ENCODE data around the gene DUSP9. TPM values are rescaled to one million over a fixed set of nuclear protein-coding genes. Genes with fewer than 3 reads are reported as not detected.
"Not testable (repeated sequence)": the region's sequence is repeated elsewhere in the genome, so short reads cannot be mapped to it uniquely, and the experiment has no call there.

Gene DUSP9
- polyA plus RNA-seq, 3 donors = 38.3 to 51.9 (median 46.8) TPM

DNA sequence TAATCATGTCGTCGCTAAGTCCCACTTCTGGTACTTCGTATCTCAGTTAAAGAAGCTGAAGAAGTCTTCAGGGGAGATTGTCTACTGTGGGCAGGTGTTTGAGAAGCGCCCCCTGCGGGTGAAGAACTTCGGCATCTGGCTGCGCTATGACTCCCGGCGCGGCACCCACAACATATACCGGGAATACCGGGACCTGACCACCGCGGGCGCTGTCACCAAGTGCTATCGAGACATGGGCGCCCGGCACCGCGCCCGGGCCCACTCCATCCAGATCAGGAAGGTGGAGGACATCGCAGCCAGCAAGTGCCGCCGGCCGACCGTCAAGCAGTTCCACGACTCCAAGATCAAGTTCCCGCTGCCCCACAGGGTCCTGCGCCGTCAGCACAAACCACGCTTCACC lies 15.3 kb downstream of the DUSP9 start:
- no peak for DNase-seq (ENCODE audit: extremely low read depth in 1 of 11, low read depth in 9 of 11, low spot score in 4 of 11)

DNA sequence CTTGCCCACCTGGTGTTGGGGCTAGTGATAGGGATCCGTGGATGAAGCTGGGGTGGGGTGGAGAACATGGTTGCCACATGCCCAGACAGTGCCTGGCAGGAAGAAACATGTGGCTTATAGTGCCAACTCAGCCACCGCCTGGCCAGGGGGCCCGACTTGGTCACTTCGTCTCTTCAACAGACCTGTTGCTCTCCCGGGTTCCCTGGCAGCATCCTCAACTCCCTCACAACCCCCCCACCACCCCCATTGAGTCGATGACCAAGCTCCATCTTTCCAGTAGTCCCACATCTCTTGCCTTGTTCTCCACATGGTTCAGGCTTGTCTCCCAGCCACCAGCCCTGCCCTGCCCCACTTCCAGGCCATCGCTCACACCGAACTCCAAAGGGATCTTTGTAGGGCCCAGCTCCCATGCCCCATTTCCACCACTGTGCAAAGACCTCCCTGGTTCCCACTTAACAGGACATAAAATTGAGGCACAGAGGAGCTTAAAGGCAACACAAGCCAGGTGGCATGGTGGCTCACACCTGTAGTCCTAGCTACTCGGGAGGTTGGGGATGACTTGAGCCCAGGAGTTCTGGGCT lies 18.8 kb downstream of the DUSP9 start:
- DNase-seq (ENCODE audit: extremely low read depth in 1 of 11, low read depth in 9 of 11, low spot score in 4 of 11) = no peak

DNA sequence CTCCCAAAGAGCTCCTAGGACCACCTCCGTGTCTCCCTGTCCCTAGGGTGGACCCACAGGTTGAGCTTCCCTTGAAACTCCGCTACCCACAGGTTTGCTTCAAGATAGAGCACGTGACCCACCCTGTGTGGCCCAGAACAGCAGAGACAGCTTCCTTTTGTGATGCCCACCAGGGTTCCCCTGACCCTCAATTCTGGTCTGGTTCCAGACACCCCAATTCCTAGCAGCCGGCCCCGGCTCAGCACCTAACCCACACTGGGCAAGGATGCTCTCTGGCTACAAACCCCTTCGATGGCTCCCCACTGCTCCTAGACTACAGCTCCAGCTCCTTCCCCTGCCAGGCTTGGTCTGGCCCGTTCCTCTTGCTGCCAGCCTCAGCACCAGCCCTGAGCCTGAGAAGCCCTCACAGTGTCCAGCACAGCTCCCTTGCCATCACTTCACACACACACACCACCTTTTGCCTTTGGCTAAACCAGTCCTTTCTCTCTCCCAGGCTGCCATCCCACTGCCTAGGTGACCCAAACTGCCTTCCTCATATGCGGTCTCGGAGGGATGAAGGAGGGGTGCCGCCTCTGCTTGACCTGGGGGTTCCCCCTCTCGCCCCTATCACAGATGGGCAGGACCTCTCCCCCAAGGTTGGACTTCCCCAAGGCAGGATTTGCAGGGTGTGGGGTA lies 20.4 kb downstream of the DUSP9 start:
- DNase-seq (ENCODE audit: extremely low read depth in 1 of 11, low read depth in 9 of 11, low spot score in 4 of 11) = no peak

DNA sequence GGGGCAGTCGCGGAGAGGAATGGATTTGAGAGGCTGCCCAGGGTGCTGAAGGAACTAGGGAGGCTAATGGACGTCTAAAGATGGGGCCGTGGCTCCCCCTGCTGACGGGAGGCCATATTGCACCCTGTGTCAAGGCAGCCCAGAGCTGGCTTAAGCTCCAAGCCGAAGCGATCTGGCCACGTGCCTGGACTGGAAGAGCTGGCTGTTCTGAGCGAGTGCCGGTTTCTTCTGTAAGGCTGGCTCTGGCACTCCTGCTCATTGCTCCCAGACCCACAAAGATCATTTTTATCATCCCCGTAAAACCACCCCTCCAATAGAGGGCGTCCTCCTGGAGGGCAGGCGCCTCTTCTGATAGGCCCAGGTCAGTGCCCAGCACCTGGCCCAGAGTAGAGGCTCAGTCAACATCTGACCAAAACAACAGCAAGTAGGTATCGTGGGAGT lies 21.0 kb downstream of the DUSP9 start:
- DNase-seq (ENCODE audit: extremely low read depth in 1 of 11, low read depth in 9 of 11, low spot score in 4 of 11) = peak in 8 of 11 donors; percentile 59 to 78 (median 68)

DNA sequence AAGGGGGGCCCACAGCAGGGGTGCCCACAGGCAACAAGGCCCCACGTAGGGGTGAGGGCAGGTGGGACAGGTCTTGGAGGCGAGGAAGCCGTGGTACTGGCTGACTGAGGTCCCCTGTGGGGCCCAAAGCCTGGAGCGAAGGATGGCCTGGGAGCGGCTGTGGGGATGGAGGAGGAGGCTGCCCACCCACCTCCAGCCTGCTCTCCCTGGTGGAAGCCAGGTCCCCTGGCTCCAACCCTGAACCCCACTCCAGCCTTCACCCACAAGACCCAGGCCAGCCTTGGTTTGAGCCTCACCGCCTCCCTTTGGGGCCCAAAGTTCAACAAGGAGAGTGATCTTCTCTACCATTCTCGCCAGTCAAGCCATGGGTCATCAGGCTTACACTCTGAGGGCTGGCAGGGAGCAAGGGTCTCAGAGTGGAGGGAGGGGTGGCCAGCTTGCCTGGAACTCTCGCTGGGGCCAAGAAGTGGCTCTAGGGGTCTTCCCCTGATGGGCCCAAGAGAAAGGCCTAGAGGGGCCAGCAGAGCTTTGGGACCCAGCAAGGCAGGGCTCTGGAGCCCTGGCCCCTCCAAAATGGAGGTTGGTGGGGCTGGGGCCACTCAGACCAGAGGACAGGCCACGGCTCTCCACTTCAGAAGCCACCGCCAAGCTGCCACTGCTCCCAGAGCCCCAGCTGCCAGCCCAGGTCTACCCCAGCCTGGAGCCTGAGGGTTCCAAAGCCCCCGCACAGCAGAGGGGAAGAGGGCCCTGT lies 21.6 kb downstream of the DUSP9 start:
- DNase-seq (ENCODE audit: extremely low read depth in 1 of 11, low read depth in 9 of 11, low spot score in 4 of 11) = no peak

DNA sequence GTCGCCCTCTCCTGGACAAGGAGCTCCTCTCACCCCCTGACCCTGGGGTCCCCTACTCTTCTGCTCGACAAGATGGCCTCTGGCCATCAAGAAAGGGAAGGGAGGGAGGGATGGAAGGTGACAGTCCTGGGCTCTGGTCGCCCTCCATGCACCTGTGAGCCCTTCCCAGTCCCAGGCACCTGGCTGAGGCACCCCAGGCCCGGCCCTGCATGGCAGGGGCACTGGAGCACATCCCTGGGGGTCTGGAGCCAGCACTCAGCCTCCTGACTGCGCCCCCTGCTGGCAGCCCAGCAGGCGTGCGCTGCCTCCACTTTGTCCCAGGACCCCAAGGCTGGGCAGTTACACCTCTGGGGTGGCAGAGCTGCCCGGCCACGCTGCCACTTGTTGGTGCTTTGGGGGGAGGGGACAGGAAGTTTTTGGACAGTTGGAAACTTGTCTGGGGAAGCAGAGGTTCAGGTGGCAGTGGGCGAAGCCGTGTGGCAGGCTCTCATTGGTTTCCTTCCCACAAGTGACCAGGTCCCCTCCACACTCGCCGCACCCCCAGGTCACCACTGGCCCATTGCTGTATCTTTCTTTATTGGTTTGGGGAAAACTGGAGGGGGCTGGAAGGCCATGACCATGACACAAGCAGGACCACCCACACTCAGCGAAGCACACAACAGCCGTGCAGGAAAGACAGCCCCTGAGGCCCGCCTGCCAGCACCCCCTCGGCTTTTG lies 22.3 kb downstream of the DUSP9 start:
- DNase-seq (ENCODE audit: extremely low read depth in 1 of 11, low read depth in 9 of 11, low spot score in 4 of 11) = no peak

DNA sequence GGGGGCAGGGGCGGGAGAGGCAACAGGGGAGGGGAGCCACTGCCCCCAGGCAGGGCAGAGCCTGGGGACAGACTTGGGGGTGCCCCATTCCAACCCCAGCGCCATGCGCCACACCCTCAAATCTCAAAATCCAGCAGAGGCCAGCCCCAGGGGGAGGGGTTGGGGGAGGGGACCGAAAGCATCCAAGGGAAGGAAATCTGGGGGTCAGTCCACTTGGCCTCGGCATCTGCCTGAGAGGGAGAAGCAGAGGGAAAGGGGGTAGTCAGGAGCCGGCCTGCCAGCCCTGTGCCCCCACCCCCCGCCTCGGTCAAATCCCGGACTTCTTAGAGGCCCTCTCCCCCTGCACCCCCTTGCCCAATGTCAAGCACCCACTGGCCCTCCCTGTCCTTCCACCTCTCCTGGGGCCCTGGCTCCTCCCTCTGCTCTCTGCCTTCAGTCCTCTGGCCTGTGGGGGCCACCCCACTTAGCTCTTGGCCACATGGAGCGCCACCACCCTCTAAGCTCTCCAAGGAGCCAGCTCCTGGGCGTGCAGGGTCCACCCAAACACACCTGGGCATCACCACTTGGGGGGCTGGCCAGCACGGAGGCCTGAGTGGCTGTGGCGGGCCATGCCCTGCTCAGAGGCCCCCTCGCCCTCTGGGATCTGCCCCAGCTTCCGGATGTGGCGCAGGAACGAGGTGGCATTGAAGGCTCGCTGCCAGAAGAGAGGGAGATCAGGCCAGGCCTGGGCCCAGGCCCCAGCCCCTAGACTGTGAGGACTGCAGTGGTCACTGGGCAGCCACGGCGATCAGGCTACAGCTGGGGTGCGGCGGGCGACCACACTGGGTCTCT lies 23.1 kb downstream of the DUSP9 start:
- no peak for DNase-seq (ENCODE audit: extremely low read depth in 1 of 11, low read depth in 9 of 11, low spot score in 4 of 11)

DNA sequence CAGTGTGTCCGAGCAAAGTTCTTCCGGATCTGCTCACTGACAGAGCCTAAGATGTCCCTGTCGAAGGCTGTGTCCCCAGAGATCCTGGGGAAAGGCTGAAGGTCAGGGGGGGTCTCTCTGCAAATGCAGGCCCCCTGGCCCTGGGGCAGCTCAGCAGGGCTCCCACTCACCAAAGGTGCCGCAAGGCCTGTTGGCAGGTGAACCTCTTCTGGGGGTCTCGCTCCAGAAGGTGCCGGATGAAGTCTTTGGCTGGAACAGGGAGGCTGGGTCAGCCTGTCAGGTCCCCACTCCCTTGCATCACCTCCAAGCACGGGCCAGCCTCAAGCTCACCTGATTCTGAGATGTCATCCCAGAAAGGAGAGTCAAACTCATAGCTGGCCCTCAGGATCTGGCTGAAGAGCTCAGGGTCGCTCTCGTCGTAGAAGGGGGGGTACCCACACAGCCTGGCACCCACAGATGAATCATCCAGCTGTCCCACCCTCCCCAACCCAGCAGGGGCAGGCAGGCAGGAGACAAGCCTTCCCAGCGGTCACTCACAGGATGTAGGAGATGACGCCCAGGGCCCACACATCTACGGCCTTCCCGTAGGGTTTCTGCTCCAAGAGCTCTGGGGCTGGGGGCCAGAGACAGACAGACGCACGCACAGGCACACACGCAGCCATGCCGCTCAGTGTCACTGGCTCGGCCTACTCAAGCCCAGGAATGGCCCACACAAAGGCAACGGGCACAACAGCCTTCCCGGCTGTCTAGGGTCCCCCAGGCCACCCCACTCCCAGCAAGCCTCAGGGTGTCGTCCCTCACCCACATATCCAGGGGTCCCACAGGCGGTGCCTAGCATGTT lies 24.0 kb downstream of the DUSP9 start:
- no peak for DNase-seq (ENCODE audit: extremely low read depth in 1 of 11, low read depth in 9 of 11, low spot score in 4 of 11)

DNA sequence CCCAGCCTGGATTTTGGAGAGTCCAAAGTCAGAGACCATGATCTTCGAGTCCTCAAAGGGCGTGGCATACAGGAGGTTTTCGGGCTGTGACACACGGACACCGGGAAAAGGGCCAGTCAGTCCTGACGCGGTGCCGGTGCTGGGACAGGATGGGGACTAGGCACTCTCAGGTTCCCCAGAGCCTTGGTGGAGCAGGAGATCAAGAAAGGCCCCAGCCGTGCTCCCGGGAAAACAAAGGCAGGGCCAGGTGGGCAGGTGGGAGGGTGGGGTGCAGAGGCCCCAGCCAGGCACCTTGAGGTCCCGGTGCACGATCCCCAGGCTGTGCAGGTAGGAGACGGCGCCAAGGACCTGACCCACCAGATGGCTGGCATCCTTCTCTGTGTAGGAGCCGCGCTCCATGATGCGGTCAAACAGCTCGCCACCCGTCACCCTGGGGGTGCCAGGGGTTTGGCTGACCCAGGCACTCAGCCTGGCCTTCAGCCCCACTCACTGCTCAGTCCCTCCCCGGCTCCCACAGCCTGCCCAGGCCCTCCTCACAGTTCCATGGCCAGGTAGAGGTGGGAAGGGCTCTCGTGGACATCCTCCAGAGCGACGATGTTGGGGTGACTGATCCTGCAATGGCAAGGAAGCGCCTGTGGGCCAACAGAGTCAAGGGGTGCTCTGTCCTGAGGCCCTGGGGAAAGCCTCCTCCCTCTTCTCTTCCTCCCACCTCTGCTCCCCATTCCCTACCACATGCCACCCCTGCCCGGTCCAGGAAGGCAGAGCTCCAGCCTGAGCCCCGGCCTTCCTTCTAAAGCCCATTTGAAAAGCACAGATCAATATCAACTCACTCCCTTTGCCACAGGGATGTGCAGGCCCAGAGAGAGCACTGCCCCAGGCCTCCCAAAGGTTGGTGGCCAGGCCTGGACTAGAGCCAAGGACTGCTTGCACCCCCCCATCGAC lies 24.9 kb downstream of the DUSP9 start:
- no peak for DNase-seq (ENCODE audit: extremely low read depth in 1 of 11, low read depth in 9 of 11, low spot score in 4 of 11)

DNA sequence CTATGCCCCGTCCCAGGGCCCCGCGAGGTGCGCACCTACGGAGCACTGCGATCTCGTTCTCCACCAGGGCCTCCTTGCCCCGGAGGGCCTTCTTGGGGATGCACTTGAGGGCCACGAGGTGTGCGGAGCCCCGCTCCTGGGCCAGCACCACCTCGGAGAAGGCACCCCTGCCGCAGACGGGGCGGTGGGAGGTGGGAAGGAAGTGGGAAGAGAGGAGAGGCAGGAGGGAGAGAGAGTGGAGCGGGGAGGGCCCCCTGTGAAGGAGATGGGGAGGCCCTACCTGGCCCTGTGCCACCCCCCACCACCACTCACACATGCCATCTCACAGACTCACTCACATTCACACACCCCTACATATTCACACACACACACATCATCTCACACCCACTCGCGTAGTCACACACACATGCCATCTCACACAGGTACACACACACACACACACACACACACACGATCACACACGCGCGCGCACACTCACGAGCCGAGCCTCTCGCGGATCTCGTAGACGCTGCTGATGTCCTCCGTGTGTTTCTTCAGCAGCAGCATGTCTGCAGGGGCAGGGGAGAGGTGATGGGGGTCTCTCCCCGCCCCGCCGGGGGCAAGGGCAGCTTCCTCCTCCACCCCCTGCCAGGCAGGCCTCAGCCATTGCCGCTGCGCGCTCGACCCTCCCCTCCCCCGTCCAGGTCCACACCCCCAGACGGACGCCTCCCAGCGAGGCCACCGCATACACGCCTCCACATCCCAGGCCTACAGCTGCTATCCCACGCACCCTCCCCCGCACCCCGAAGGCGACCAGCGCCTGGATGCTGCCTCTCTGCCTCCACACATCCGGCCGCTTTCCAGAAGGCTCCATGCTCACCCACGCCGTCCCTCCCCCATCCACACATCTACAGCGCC lies 25.8 kb downstream of the DUSP9 start:
- no peak for DNase-seq (ENCODE audit: extremely low read depth in 1 of 11, low read depth in 9 of 11, low spot score in 4 of 11)

DNA sequence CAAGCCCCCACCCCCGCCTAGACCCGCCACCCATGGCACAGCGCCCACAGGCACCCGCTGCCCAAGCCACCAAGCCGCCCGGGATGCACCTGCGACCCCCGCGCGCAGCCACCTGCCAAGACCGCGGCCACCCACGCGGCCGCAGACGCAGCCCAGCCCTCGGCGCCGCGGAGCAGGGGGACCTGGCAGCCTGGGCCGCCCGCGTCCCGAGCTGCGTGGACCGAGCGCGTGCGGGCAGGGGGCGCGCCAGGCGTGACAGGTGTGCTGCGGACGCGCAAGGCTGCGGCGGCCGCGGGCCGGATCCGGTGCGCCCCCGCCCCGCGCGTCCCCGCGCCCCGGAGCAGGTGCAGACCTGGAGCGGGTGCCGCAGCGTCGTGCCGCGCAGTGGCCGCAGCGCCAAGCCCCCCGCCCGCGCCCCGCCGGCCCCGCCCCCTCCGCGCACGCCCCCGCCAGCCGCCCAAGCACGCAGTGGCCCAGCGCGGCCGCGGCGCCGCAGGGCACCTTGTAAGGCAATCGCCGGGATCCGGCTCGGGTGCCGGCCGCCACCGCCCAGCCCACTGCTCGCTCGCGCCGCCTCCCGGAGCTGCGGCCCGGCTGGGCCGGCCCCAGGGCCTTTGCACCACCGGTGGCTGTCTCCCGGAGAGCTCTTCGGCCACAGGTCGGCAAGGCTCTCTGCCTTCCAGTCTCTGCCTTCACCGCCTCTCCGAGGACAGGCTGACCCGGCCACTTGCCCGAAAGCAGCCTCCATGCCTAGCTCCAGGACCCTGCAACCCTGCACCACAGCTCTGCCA lies 26.6 kb downstream of the DUSP9 start, which contains the start of gene PNCK:
Gene PNCK, minus strand, starts transcription at position 386 of the 791 bp plus-strand sequence. CDS start 737 bp downstream, outside the sequence.
- no peak for DNase-seq (ENCODE audit: extremely low read depth in 1 of 11, low read depth in 9 of 11, low spot score in 4 of 11)

DNA sequence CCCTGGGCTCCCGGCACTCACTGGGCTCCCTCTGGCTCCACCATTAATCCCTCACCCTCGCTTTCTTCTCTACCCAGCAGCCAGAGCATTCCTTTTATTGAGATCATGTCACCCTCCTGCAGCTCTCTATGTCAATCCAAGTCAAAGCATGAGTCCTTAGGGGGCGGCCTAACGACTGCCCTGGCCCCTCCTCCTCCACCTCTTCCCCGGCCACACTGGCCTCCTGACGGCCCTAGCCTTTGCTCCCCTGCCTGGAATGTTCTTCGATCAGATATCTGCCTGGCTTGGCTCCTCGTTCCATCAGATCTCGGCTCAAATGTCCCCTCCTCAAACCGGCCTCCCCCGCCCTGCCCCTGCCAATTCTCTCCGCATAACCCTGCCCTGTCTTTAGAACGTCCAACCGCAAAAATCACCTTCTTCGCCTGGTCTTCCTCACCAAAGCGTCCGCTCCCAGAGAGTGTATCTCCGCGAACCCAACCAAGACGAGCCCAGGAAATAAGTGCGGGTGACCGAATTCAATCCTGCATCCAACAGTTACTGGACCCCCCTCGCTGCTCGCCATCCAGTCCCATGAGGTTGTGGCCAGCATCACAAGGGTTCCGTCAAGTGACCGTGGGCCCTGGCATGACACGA lies 27.3 kb downstream of the DUSP9 start:
- no peak for DNase-seq (ENCODE audit: extremely low read depth in 1 of 11, low read depth in 9 of 11, low spot score in 4 of 11)

DNA sequence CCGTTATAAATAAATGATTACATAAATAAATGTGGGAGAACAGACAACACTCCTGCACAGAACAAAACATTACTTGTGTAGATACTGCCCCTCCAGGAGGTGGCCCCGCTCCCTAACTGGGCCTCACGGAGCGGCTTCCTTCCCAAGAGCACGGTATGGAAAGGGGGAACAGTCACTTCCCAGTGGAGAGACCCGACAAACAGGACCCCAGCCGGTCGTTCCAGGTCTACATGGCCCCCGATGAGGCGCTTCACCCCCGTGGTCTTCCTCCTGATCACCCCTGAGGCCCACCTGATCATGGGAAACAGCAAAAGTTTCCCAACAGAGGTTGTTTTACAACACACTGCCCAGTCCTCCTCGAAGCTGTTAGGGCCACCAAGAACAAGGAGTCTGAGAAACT lies 34.2 kb downstream of the DUSP9 start:
- DNase-seq (ENCODE audit: extremely low read depth in 1 of 11, low read depth in 9 of 11, low spot score in 4 of 11) = no peak

DNA sequence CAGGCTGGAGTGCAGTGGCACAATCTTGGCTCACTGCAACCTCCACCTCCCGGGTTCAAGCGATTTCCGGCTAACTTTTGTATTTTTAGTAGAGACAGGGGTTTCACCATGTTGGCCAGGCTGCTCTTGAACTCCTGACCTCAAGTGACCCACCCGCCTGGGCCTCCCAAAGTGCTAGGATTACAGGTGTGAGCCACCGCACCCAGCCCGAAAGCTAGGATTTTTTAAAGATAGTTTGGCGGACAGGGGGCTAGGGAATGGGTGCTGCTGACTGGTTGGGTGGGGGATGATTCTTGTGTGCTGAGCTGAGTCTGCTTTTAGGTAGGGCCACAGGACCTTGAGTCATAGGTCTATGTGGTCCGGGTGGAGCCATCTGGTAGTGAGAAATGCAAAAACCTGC lies 36.5 kb downstream of the DUSP9 start:
- not testable (repeated sequence) for DNase-seq (ENCODE audit: extremely low read depth in 1 of 11, low read depth in 9 of 11, low spot score in 4 of 11)

Data from renal cortex interstitium (tissue), 11 donors.